Fibroblast of skin of right quadriceps (primary cell): Measurements from ENCODE around the gene CCDC138.

Source experiments
- DNase-seq: peaks from one replicate; pipeline ENCODE4 v3.0.0-alpha.2; 2013

Gene CCDC138

GRCh38 chr2:108829578-108830310, 43.2 kb downstream of the CCDC138 start:
- DNase-seq, result no peak

- DNase-seq, result no peak
Observed at GRCh38 chr2:108833219-108833618, 46.6 kb downstream of the CCDC138 start.

GRCh38 chr2:108834620-108835019, 48.0 kb downstream of the CCDC138 start:
- no peak for DNase-seq

- DNase-seq, result no peak
Observed at GRCh38 chr2:108835040-108835439, 48.5 kb downstream of the CCDC138 start.

GRCh38 chr2:108837198-108837597, 50.6 kb downstream of the CCDC138 start:
- no peak for DNase-seq

- DNase-seq, result no peak
Observed at GRCh38 chr2:108841506-108841905, 54.9 kb downstream of the CCDC138 start.

GRCh38 chr2:108845923-108846322, 59.4 kb downstream of the CCDC138 start:
- no peak for DNase-seq

GRCh38 chr2:108847000-108847399, 60.4 kb downstream of the CCDC138 start:
- no peak for DNase-seq

- DNase-seq, result no peak
Observed at GRCh38 chr2:108852375-108852774, 65.8 kb downstream of the CCDC138 start.

GRCh38 chr2:108853421-108853820, 66.8 kb downstream of the CCDC138 start:
- no peak for DNase-seq

- no peak for DNase-seq
Observed at GRCh38 chr2:108854484-108854883, 67.9 kb downstream of the CCDC138 start.

- no peak for DNase-seq
Observed at GRCh38 chr2:108855194-108855593, 68.6 kb downstream of the CCDC138 start.

- DNase-seq, result peak; percentile 27
Observed at GRCh38 chr2:108858894-108859293, 72.3 kb downstream of the CCDC138 start.

- DNase-seq, result no peak
Observed at GRCh38 chr2:108866041-108866440, 79.5 kb downstream of the CCDC138 start.

- DNase-seq, result no peak
Observed at GRCh38 chr2:108868911-108869310, 82.3 kb downstream of the CCDC138 start.

GRCh38 chr2:108869542-108869941, 83.0 kb downstream of the CCDC138 start:
- DNase-seq, result no peak

- no peak for DNase-seq
Observed at GRCh38 chr2:108870069-108870644, 83.6 kb downstream of the CCDC138 start.

- DNase-seq, result no peak
Observed at GRCh38 chr2:108877506-108877905, 90.9 kb downstream of the CCDC138 start.

GRCh38 chr2:108878276-108878675, 91.7 kb downstream of the CCDC138 start:
- DNase-seq, result no peak

GRCh38 chr2:108884619-108885018, 98.0 kb downstream of the CCDC138 start:
- no peak for DNase-seq

GRCh38 chr2:108889907-108890306, 103.3 kb downstream of the CCDC138 start:
- DNase-seq, result no peak

- no peak for DNase-seq
Observed at GRCh38 chr2:108893277-108893676, 106.7 kb downstream of the CCDC138 start.

- DNase-seq, result no peak
Observed at GRCh38 chr2:108894766-108895165, 108.2 kb downstream of the CCDC138 start.

GRCh38 chr2:108895188-108895587, 108.6 kb downstream of the CCDC138 start:
- no peak for DNase-seq

GRCh38 chr2:108896741-108897140, 110.2 kb downstream of the CCDC138 start:
- no peak for DNase-seq
